Smooth muscle cell (in vitro differentiated cells): ENCODE results near the gene PGLYRP4. TPM values are rescaled to one million over a fixed set of nuclear protein-coding genes. Genes with fewer than 3 reads are reported as not detected.

Source experiments
- DNase-seq: peaks from one replicate; lab custom pipeline; 2025; ENCODE audit not compliant: unreplicated experiment; lab: John Stamatoyannopoulos, UW
- H2AFZ ChIP-seq: fragments of 200-600 bp; sonication (generic); 2 replicates; pipeline ENCODE4 v1.6.0; 2016; ENCODE audit warnings: antibody characterized with exemption, low read depth, mild to moderate bottlenecking
- H3F3A ChIP-seq: fragments of 200-600 bp; sonication (generic); 2 replicates; pipeline ENCODE4 v1.6.0; 2017; ENCODE audit warnings: antibody characterized with exemption, low read depth
- H3K27ac ChIP-seq: fragments of 200-600 bp; sonication (generic); 2 replicates; pipeline ENCODE4 v1.5.1; 2016; ENCODE audit warnings: low read depth, mild to moderate bottlenecking
- H3K27me3 ChIP-seq: fragments of 200-600 bp; sonication (generic); 2 replicates; pipeline ENCODE4 v1.6.1; 2016; ENCODE audit warnings: low read depth, mild to moderate bottlenecking
- H3K36me3 ChIP-seq: fragments of 200-600 bp; sonication (generic); 2 replicates; pipeline ENCODE4 v1.5.1; 2016; ENCODE audit warnings: low read depth
- H3K4me1 ChIP-seq: fragments of 200-600 bp; sonication (generic); 2 replicates; pipeline ENCODE4 v1.5.1; 2016; ENCODE audit warnings: low read depth
- H3K4me2 ChIP-seq: fragments of 200-600 bp; sonication (generic); 2 replicates; pipeline ENCODE4 v1.6.0; 2016; ENCODE audit warnings: mild to moderate bottlenecking
- H3K4me3 ChIP-seq: fragments of 200-600 bp; sonication (generic); 2 replicates; pipeline ENCODE4 v1.5.1; 2016; ENCODE audit warnings: mild to moderate bottlenecking
- H3K79me2 ChIP-seq: fragments of 200-600 bp; sonication (generic); 2 replicates; pipeline ENCODE4 v1.6.0; 2016; ENCODE audit warnings: low read depth, mild to moderate bottlenecking
- H3K9ac ChIP-seq: fragments of 200-600 bp; sonication (generic); 2 replicates; pipeline ENCODE4 v1.6.0; 2016; ENCODE audit warnings: low read depth
- H3K9me3 ChIP-seq: fragments of 200-600 bp; sonication (generic); replicated peaks from 2 replicates; pipeline ENCODE4 v1.5.1; 2016; ENCODE audit warnings: low read depth
- H4K20me1 ChIP-seq: fragments of 200-600 bp; sonication (generic); 2 replicates; pipeline ENCODE4 v1.6.0; 2016; ENCODE audit warnings: low read depth
- WGBS: methylation state at CpG from one replicate; pipeline ENCODE4 v1.1.7; 2016; ENCODE audit warnings: low lambda C conversion rate; 5-methylcytosine and 5-hydroxymethylcytosine counted together
- polyA plus RNA-seq: library from polyadenylated mRNA; unstranded; fragments of >200 nt; fragmentation: Nextera tagmentation; extraction: Ambion mirVana; gene quantifications from 2 replicates; pipeline ENCODE4 v1.2.1, GENCODE V29; 2016
- total RNA-seq: library from RNA; depleted of rRNA; stranded (reverse); fragments of >200 nt; gene quantifications from 2 replicates; pipeline ENCODE4 v1.2.3, GENCODE V29; 2014
- TF ChIP-seq, protein P1 (sequence below): fragments of 200-600 bp; sonication (generic); IDR thresholded peaks from 2 replicates; pipeline ENCODE4 v1.5.1; 2017; ENCODE audit warnings: borderline replicate concordance, mild to moderate bottlenecking, antibody characterized with exemption; ENCODE audit not compliant: insufficient read depth, poor library complexity, severe bottlenecking

The PGLYRP4 gene
- total and polyA plus RNA-seq, 2 experiments from 2014 or later = 0.43 to 0.54 TPM

- Histone ChIP-seq H3F3A (no peaks in the 10 kb centered on the region), H3K79me2 (no peaks in the 10 kb centered on the region), H3K27ac (no peak overlapping the region), H4K20me1 (no peaks in the 10 kb centered on the region), H3K4me3 (no peak overlapping the region), H3K9me3 (no peaks in the 10 kb centered on the region), H3K4me1 (no peaks in the 10 kb centered on the region), H3K27me3 (no peaks in the 10 kb centered on the region), H3K36me3 (no peaks in the 10 kb centered on the region), H3K4me2 (no peak overlapping the region), H2AFZ (no peak overlapping the region), H3K9ac (no peak overlapping the region)
- WGBS = 65% methylated on average over 5 of the region's 5 CpGs
- DNase-seq = no peak
- TF ChIP-seq, protein P1, sequence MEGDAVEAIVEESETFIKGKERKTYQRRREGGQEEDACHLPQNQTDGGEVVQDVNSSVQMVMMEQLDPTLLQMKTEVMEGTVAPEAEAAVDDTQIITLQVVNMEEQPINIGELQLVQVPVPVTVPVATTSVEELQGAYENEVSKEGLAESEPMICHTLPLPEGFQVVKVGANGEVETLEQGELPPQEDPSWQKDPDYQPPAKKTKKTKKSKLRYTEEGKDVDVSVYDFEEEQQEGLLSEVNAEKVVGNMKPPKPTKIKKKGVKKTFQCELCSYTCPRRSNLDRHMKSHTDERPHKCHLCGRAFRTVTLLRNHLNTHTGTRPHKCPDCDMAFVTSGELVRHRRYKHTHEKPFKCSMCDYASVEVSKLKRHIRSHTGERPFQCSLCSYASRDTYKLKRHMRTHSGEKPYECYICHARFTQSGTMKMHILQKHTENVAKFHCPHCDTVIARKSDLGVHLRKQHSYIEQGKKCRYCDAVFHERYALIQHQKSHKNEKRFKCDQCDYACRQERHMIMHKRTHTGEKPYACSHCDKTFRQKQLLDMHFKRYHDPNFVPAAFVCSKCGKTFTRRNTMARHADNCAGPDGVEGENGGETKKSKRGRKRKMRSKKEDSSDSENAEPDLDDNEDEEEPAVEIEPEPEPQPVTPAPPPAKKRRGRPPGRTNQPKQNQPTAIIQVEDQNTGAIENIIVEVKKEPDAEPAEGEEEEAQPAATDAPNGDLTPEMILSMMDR = no peak
These were observed 46.3 kb downstream of the PGLYRP4 start for GRCh38 chr1:153302308-153302707.

GRCh38 chr1:153293851-153294250 is 54.8 kb downstream of the PGLYRP4 start:
- Histone ChIP-seq H3K4me2 (no peak overlapping the region), H4K20me1 (no peaks in the 10 kb centered on the region), H3K4me3 (no peak overlapping the region), H3K27me3 (no peaks in the 10 kb centered on the region), H3K36me3 (no peaks in the 10 kb centered on the region), H3F3A (no peaks in the 10 kb centered on the region), H3K9ac (no peak overlapping the region), H2AFZ (no peak overlapping the region), H3K9me3 (no peaks in the 10 kb centered on the region), H3K79me2 (no peaks in the 10 kb centered on the region), H3K4me1 (no peaks in the 10 kb centered on the region), H3K27ac (no peak overlapping the region)
- TF ChIP-seq, protein P1 = no peak
- 77% methylated on average over 9 of the region's 9 CpGs for WGBS
- DNase-seq = no peak

DNA sequence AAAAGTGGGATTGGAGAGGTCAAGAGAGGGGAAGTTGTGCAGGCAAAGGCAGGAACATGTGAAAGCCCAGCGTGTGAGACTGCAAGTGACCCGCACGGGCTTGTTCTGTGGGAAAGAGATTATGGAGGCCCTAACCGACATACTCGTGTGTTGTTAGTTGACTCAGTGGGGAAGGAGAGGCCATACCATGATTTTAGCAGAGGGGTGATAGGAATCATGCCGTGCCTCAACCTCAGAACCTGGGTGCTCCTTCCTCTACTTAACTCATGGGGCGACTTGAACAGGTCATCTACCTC is 55.2 kb downstream of the PGLYRP4 start:
- Histone ChIP-seq H3K27me3 (no peaks in the 10 kb centered on the region), H3K27ac (no peak overlapping the region), H3K4me3 (no peak overlapping the region), H3F3A (no peaks in the 10 kb centered on the region), H3K9me3 (no peaks in the 10 kb centered on the region), H3K4me2 (no peak overlapping the region), H3K4me1 (no peaks in the 10 kb centered on the region), H2AFZ (no peak overlapping the region), H4K20me1 (no peaks in the 10 kb centered on the region), H3K36me3 (no peaks in the 10 kb centered on the region), H3K79me2 (no peaks in the 10 kb centered on the region), H3K9ac (no peak overlapping the region)
- DNase-seq = no peak
- 72% methylated on average over 7 of the region's 7 CpGs for WGBS
- TF ChIP-seq, protein P1 = no peak

- Histone ChIP-seq H3F3A (no peaks in the 10 kb centered on the region), H3K4me3 (no peak overlapping the region), H3K27me3 (no peaks in the 10 kb centered on the region), H2AFZ (no peak overlapping the region), H3K79me2 (no peaks in the 10 kb centered on the region), H3K9ac (no peak overlapping the region), H3K4me2 (no peak overlapping the region), H3K27ac (no peak overlapping the region), H3K4me1 (no peaks in the 10 kb centered on the region), H3K9me3 (no peaks in the 10 kb centered on the region), H3K36me3 (no peaks in the 10 kb centered on the region), H4K20me1 (no peaks in the 10 kb centered on the region)
- TF ChIP-seq, protein P1 = no peak
- DNase-seq = no peak
- 82% methylated on average over 25 of the region's 25 CpGs for WGBS
These were observed 55.7 kb downstream of the PGLYRP4 start for GRCh38 chr1:153292740-153293479.
